T-helper 2 cell treated with Interferon-gamma antibody and Interleukin-4, amounts not matched to agents 100 ng/mL and 5 ng/mL, for 36 hours (primary cell): Measurements from ENCODE around the gene ZNF420. TPM values are rescaled to one million over a fixed set of nuclear protein-coding genes. Genes with fewer than 3 reads are reported as not detected.

ENCODE experiments used
- intact Hi-C: fragments of 100-400 bp; cut with micrococcal nuclease; formaldehyde crosslinking; loops from one replicate; pipeline ENCODE4 v1.15.1; 2023
- total RNA-seq: library from RNA; stranded (reverse); gene quantifications from 2 replicates; pipeline ENCODE4 v1.2.3, GENCODE V29; 2022

Gene ZNF420
- total RNA-seq, 1 donor from 2014 or later = 8.4 TPM

DNA sequence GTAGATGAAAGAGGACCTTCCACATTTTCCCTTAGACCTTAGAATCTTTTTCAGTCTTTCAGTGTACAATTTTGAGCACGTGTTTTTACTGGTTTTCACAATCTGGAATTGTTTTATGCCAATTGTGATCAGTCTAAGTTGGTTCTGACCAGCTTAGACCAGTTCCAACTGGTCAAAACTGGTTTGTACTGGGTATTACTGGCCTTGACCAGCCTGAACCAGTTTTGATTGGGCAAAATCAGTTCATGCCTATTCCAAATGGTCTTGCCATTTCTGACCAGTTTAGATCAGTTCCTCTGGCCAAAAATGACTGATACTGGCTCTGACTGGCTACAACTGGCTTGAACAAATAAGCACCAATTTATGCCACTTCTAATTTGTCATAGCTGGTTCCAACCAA is 57.9 kb downstream of the ZNF420 start:
- intact Hi-C loops = no loop called here

DNA sequence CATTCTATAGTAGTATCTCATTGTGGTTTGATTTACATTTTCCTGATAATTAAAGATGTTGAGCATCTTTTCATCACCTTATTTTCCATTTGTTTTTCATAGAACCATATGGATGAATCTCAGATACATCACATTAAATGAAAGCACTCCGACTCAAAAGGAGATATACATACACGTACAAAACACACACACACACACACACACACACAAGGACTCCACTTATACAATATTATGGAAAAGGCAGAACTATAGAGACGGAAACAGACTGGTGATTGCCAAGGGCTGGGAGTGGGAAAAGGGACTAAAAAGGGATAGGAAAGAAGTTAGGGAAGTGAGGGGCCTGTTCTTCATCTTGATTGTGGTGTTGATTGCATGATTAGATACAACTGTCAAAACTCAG is 70.0 kb downstream of the ZNF420 start:
- intact Hi-C loops = no loop called here

DNA sequence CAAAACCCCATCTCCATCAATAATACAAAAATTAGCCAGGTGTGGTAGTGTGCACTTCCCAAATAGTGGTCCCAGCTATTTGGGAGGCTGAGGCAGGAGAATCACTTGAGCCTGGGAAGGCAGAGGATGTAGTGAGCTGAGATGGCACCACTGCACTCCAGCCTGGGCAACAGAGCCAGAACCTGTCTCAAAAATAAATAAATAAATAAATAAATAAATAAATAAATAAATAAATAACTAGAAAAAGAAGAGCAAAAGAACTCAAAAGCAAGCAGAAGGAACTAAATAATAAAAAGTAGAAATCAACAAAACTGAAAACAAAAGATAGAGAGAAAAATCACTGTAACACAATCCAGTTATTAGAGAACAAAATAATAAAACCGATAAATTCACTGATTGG is 81.9 kb downstream of the ZNF420 start:
- intact Hi-C loops = no loop called here

DNA sequence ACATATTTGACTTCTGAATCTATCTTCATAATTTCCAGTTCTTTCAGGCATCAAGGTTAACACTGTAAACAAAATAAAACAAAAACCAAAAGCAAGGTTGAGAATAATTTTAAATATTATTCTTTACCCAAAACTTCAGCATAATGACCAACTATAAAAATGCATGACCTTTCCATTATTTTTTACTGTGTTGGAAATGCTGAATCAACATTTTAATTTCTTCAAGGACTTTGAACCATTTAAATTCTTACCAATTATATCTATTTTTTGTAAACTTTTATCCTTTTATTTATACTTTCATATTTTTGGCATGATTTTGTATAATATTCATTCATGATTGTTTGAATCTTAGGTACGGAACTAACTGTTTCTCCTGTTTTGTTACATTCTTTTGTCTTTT is 87.4 kb downstream of the ZNF420 start:
- intact Hi-C loops = no loop called here

DNA sequence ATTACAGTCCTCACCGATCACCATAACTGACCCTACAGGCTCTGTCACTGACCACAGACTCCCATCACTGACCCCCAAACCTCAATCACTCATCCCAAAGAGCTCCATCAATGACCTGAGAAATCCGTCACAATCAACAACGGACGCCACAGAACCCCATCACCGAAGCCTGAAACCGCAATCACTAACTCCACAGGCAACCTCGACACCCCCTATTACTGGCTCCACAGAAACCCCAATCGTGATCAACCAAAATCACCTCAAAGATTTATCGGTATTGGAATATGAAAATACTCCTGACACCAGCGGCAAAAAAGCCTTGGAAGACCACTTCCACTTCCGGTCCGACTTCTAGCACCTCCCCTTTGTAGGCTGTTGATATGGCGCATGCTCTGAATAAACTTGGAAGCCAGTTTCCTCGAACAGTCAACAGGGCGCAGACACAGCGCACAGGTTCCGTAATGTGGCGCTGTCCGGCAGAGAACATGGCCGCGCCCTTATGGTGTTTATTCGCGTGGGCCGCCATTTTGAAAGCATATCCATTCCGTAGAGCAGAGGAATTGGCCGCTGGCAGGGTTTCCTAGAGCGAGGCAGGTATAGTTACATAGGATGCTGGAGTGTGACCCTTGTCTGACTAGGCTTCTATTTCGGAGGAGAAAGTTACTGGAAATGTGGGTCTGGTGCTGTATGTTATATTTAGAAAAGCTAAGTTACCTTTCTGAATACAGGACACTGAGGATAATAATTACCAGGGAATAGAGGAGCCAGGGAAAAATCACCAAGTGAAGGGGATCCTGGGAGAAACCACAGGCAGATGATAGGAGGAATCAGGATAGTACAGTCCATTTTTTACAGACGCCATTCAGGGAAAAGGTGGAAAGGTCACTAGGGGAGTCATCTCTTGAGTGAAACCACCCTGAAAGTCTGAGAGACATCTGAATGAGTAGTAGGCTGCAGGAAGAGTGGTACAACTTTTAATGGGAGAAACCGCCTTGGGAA is 94.4 kb downstream of the ZNF420 start, which contains the start of gene ZNF585A:
ZNF585A (minus strand) TSS at position 328 of the 999 bp plus-strand sequence. CDS start 2,785 bp downstream, outside the sequence.
- intact Hi-C loops = loop anchor here (1.0 to 5.0 kb wide), 7 partner anchors 38 to 322 kb away; partner anchors contain the start of genes ZNF345, ZNF383, ZNF420 and ZNF568

Other genes starting within 250 kb of the ZNF420 start
- 5.3 and 6.3 TPM in 2 replicates for gene ZNF790, start 240.0 kb upstream of the ZNF420 start, total RNA-seq
- gene ZNF345, start 227.6 kb upstream of the ZNF420 start, total RNA-seq = 3.4 and 3.6 TPM in 2 replicates
- 4.4 and 4.5 TPM in 2 replicates for gene ZNF829, start 162.1 kb upstream of the ZNF420 start, total RNA-seq
- gene ZNF568, start 162.1 kb upstream of the ZNF420 start, total RNA-seq = 5.7 and 6.8 TPM in 2 replicates
- gene ZNF585A, start 94.3 kb downstream of the ZNF420 start, total RNA-seq = 3.8 and 5.4 TPM in 2 replicates
- 3.9 and 4.5 TPM in 2 replicates for gene ZNF585B, start 132.1 kb downstream of the ZNF420 start, total RNA-seq
- gene ZNF383, start 139.8 kb downstream of the ZNF420 start, total RNA-seq = 10.3 and 11.8 TPM in 2 replicates